ENCODE data around the gene DNAJC6. TPM values are rescaled to one million over a fixed set of nuclear protein-coding genes. Genes with fewer than 3 reads are reported as not detected.
"Not testable (repeated sequence)": the region's sequence is repeated elsewhere in the genome, so short reads cannot be mapped to it uniquely, and the experiment has no call there.

Gene DNAJC6
- total and polyA plus RNA-seq, 2 donors = 0.82 to 1.2 TPM

DNA sequence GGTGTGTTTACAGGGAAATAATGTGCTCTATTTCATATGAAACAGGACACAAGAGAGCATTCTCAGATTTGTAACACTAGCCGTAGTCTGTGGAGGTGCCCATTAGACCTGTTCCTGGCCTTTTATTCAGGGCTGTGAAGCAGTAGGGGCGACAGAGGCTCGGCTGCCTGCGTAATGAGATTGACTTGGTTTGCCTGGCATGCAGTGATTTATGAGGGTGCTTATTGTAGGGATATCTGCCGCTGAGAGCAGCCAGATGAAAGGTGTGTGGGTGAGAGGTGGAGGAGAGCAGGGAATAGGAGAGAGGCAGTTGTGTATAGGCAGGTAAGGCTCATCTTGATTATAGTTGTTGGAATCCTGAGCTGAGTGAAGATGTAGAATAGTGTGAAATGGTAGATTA, 51.3 kb downstream of the DNAJC6 start:
- WGBS = 96% methylated on average over 5 of the region's 5 CpGs
- H3K9me3 ChIP-seq (ENCODE audit: control insufficient read depth in 2 of 2, insufficient read depth in 1 of 2, low read length in 1 of 2) = no peaks in the 10 kb centered on the region

GRCh38 chr1:65362545-65362944, 53.2 kb downstream of the DNAJC6 start:
- no peaks in the 10 kb centered on the region for H3K36me3 ChIP-seq (ENCODE audit: control insufficient read depth in 2 of 2, insufficient read depth in 2 of 2, low read length in 1 of 2)
- no peak overlapping the region for H3K27ac ChIP-seq (ENCODE audit: low read depth in 1 of 2, low read length in 1 of 2)
- H3K4me1 ChIP-seq (ENCODE audit: control insufficient read depth in 2 of 2, insufficient read depth in 2 of 2, low read length in 2 of 2) = no peaks in the 10 kb centered on the region
- no peak overlapping the region for H3K4me3 ChIP-seq (ENCODE audit: low read length in 2 of 2)
- WGBS = 94% methylated on average over 3 of the region's 3 CpGs
- DNase-seq (ENCODE audit: low read depth in 6 of 9, low spot score in 9 of 9) = no peak
- H3K9me3 ChIP-seq (ENCODE audit: control insufficient read depth in 2 of 2, insufficient read depth in 1 of 2, low read length in 1 of 2) = no peaks in the 10 kb centered on the region
- no peaks in the 10 kb centered on the region for H3K27me3 ChIP-seq (ENCODE audit: control insufficient read depth in 2 of 2, insufficient read depth in 1 of 2, low read length in 1 of 2)

More for the DNA sequence above, 51.3 kb downstream of the DNAJC6 start:
- no peaks in the 10 kb centered on the region for H3K4me1 ChIP-seq (ENCODE audit: control insufficient read depth in 2 of 2, insufficient read depth in 2 of 2, low read length in 2 of 2)
- H3K4me3 ChIP-seq (ENCODE audit: low read length in 2 of 2) = no peak overlapping the region
- no peak overlapping the region for H3K27ac ChIP-seq (ENCODE audit: low read depth in 1 of 2, low read length in 1 of 2)
- H3K27me3 ChIP-seq (ENCODE audit: control insufficient read depth in 2 of 2, insufficient read depth in 1 of 2, low read length in 1 of 2) = no peaks in the 10 kb centered on the region
- no peak for DNase-seq (ENCODE audit: low read depth in 6 of 9, low spot score in 9 of 9)
- H3K36me3 ChIP-seq (ENCODE audit: control insufficient read depth in 2 of 2, insufficient read depth in 2 of 2, low read length in 1 of 2) = no peaks in the 10 kb centered on the region

GRCh38 chr1:65363484-65363883, 54.1 kb downstream of the DNAJC6 start:
- no peaks in the 10 kb centered on the region for H3K4me1 ChIP-seq (ENCODE audit: control insufficient read depth in 2 of 2, insufficient read depth in 2 of 2, low read length in 2 of 2)
- H3K9me3 ChIP-seq (ENCODE audit: control insufficient read depth in 2 of 2, insufficient read depth in 1 of 2, low read length in 1 of 2) = no peaks in the 10 kb centered on the region
- H3K27me3 ChIP-seq (ENCODE audit: control insufficient read depth in 2 of 2, insufficient read depth in 1 of 2, low read length in 1 of 2) = no peaks in the 10 kb centered on the region
- DNase-seq (ENCODE audit: low read depth in 6 of 9, low spot score in 9 of 9) = no peak
- H3K27ac ChIP-seq (ENCODE audit: low read depth in 1 of 2, low read length in 1 of 2) = no peak overlapping the region
- H3K4me3 ChIP-seq (ENCODE audit: low read length in 2 of 2) = no peak overlapping the region
- H3K36me3 ChIP-seq (ENCODE audit: control insufficient read depth in 2 of 2, insufficient read depth in 2 of 2, low read length in 1 of 2) = no peaks in the 10 kb centered on the region
- WGBS = 98% methylated on average over 2 of the region's 2 CpGs

DNA sequence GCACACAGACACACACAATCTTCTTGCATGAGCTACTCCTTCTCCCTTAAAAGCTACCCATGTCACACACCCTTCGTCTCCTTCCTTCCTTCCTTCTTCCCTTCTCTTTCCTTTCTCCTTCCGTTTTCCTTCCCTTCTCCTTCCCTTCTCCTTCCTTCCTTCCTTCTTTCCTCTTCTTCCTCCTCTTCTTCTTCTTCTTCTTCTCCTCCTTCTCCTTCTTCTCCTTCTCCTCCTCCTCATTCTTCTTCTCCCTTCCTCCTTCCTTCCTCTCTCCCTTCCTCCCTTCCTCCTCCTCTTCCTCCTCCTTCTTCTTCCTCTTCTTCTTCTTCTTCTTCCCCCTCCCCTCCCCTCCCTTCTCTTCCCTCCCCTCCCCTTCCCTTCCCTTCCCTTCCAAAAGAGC, 59.1 kb downstream of the DNAJC6 start:
- no peak overlapping the region for H3K27ac ChIP-seq (ENCODE audit: low read depth in 1 of 2, low read length in 1 of 2)
- H3K4me3 ChIP-seq (ENCODE audit: low read length in 2 of 2) = no peak overlapping the region
- no peaks in the 10 kb centered on the region for H3K9me3 ChIP-seq (ENCODE audit: control insufficient read depth in 2 of 2, insufficient read depth in 1 of 2, low read length in 1 of 2)
- no peaks in the 10 kb centered on the region for H3K4me1 ChIP-seq (ENCODE audit: control insufficient read depth in 2 of 2, insufficient read depth in 2 of 2, low read length in 2 of 2)
- no peak for DNase-seq (ENCODE audit: low read depth in 6 of 9, low spot score in 9 of 9)
- H3K27me3 ChIP-seq (ENCODE audit: control insufficient read depth in 2 of 2, insufficient read depth in 1 of 2, low read length in 1 of 2) = no peaks in the 10 kb centered on the region
- no peaks in the 10 kb centered on the region for H3K36me3 ChIP-seq (ENCODE audit: control insufficient read depth in 2 of 2, insufficient read depth in 2 of 2, low read length in 1 of 2)
- WGBS = 95% methylated on average over 2 of the region's 2 CpGs

DNA sequence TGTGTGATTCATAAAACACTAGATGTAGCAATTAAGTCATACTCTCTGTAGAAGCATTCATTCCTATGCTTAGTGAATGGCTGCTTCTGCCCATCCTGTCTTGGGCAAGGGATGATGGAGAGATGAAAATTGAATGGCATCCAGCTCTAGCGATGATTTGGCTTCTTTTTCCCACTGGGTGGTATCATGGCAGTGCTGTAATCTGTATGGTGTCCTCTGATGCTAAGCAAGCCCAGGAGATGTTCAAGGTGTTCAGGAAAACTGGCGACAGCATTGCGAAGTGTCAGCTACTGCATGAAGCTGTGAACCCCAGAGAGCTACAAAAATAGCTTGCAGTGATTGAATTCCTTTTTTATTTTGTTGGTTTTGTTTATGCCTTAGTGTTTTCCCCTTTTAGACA, 62.2 kb downstream of the DNAJC6 start:
- Histone ChIP-seq H3K27me3 (ENCODE audit: control insufficient read depth in 2 of 2, insufficient read depth in 1 of 2, low read length in 1 of 2) (no peaks in the 10 kb centered on the region), H3K27ac (ENCODE audit: low read depth in 1 of 2, low read length in 1 of 2) (no peak overlapping the region), H3K9me3 (ENCODE audit: control insufficient read depth in 2 of 2, insufficient read depth in 1 of 2, low read length in 1 of 2) (no peaks in the 10 kb centered on the region), H3K4me1 (ENCODE audit: control insufficient read depth in 2 of 2, insufficient read depth in 2 of 2, low read length in 2 of 2) (no peaks in the 10 kb centered on the region), H3K36me3 (ENCODE audit: control insufficient read depth in 2 of 2, insufficient read depth in 2 of 2, low read length in 1 of 2) (no peaks in the 10 kb centered on the region), H3K4me3 (ENCODE audit: low read length in 2 of 2) (no peak overlapping the region)
- DNase-seq (ENCODE audit: low read depth in 6 of 9, low spot score in 9 of 9) = no peak
- 97% methylated on average over 3 of the region's 3 CpGs for WGBS

- no peak overlapping the region for H3K4me3 ChIP-seq (ENCODE audit: low read length in 2 of 2)
- H3K27ac ChIP-seq (ENCODE audit: low read depth in 1 of 2, low read length in 1 of 2) = no peak overlapping the region
- no peaks in the 10 kb centered on the region for H3K27me3 ChIP-seq (ENCODE audit: control insufficient read depth in 2 of 2, insufficient read depth in 1 of 2, low read length in 1 of 2)
- DNase-seq (ENCODE audit: low read depth in 6 of 9, low spot score in 9 of 9) = no peak
- no peaks in the 10 kb centered on the region for H3K4me1 ChIP-seq (ENCODE audit: control insufficient read depth in 2 of 2, insufficient read depth in 2 of 2, low read length in 2 of 2)
- no peaks in the 10 kb centered on the region for H3K36me3 ChIP-seq (ENCODE audit: control insufficient read depth in 2 of 2, insufficient read depth in 2 of 2, low read length in 1 of 2)
- H3K9me3 ChIP-seq (ENCODE audit: control insufficient read depth in 2 of 2, insufficient read depth in 1 of 2, low read length in 1 of 2) = no peaks in the 10 kb centered on the region
- WGBS = 49% methylated on average over 1 of the region's 1 CpG
Measured at GRCh38 chr1:65372557-65372956, 63.2 kb downstream of the DNAJC6 start.

- no peaks in the 10 kb centered on the region for H3K27me3 ChIP-seq (ENCODE audit: control insufficient read depth in 2 of 2, insufficient read depth in 1 of 2, low read length in 1 of 2)
- H3K4me3 ChIP-seq (ENCODE audit: low read length in 2 of 2) = no peak overlapping the region
- no peaks in the 10 kb centered on the region for H3K36me3 ChIP-seq (ENCODE audit: control insufficient read depth in 2 of 2, insufficient read depth in 2 of 2, low read length in 1 of 2)
- H3K9me3 ChIP-seq (ENCODE audit: control insufficient read depth in 2 of 2, insufficient read depth in 1 of 2, low read length in 1 of 2) = no peaks in the 10 kb centered on the region
- DNase-seq (ENCODE audit: low read depth in 6 of 9, low spot score in 9 of 9) = no peak
- WGBS = 95% methylated on average over 4 of the region's 4 CpGs
- no peak overlapping the region for H3K27ac ChIP-seq (ENCODE audit: low read depth in 1 of 2, low read length in 1 of 2)
- H3K4me1 ChIP-seq (ENCODE audit: control insufficient read depth in 2 of 2, insufficient read depth in 2 of 2, low read length in 2 of 2) = no peaks in the 10 kb centered on the region
Measured at GRCh38 chr1:65377496-65378246, 68.3 kb downstream of the DNAJC6 start.

- H3K4me3 ChIP-seq (ENCODE audit: low read length in 2 of 2) = no peak overlapping the region
- H3K9me3 ChIP-seq (ENCODE audit: control insufficient read depth in 2 of 2, insufficient read depth in 1 of 2, low read length in 1 of 2) = no peaks in the 10 kb centered on the region
- no peaks in the 10 kb centered on the region for H3K27me3 ChIP-seq (ENCODE audit: control insufficient read depth in 2 of 2, insufficient read depth in 1 of 2, low read length in 1 of 2)
- WGBS = 96% methylated on average over 2 of the region's 2 CpGs
- H3K4me1 ChIP-seq (ENCODE audit: control insufficient read depth in 2 of 2, insufficient read depth in 2 of 2, low read length in 2 of 2) = no peaks in the 10 kb centered on the region
- DNase-seq (ENCODE audit: low read depth in 6 of 9, low spot score in 9 of 9) = no peak
- H3K27ac ChIP-seq (ENCODE audit: low read depth in 1 of 2, low read length in 1 of 2) = no peak overlapping the region
- H3K36me3 ChIP-seq (ENCODE audit: control insufficient read depth in 2 of 2, insufficient read depth in 2 of 2, low read length in 1 of 2) = no peaks in the 10 kb centered on the region
Measured at GRCh38 chr1:65378247-65378946, 69.1 kb downstream of the DNAJC6 start.

GRCh38 chr1:65384426-65384825, 75.1 kb downstream of the DNAJC6 start:
- 95% methylated on average over 5 of the region's 5 CpGs for WGBS
- not testable (repeated sequence) for H3K4me3 ChIP-seq (ENCODE audit: low read length in 2 of 2); H3K9me3 ChIP-seq (ENCODE audit: control insufficient read depth in 2 of 2, insufficient read depth in 1 of 2, low read length in 1 of 2); H3K36me3 ChIP-seq (ENCODE audit: control insufficient read depth in 2 of 2, insufficient read depth in 2 of 2, low read length in 1 of 2); DNase-seq (ENCODE audit: low read depth in 6 of 9, low spot score in 9 of 9); H3K27ac ChIP-seq (ENCODE audit: low read depth in 1 of 2, low read length in 1 of 2); H3K27me3 ChIP-seq (ENCODE audit: control insufficient read depth in 2 of 2, insufficient read depth in 1 of 2, low read length in 1 of 2); H3K4me1 ChIP-seq (ENCODE audit: control insufficient read depth in 2 of 2, insufficient read depth in 2 of 2, low read length in 2 of 2)
